IMR-90 (cell line): ENCODE results near the gene LGALSL.

Source experiments
- CTCF ChIP-seq: conservative IDR thresholded peaks from 2 replicates; pipeline ENCODE4 v1.5.1; 2012; ENCODE audit warnings: mild to moderate bottlenecking, low read depth, low read length, improper control_type of control experiment
- MAFK ChIP-seq: IDR thresholded peaks from 2 replicates; pipeline ENCODE4 v1.6.1; 2012; ENCODE audit warnings: low read depth, low read length, improper control_type of control experiment
- MAZ ChIP-seq: IDR thresholded peaks from 2 replicates; pipeline ENCODE4 v1.6.1; 2012; ENCODE audit warnings: low read depth, mild to moderate bottlenecking, low read length, improper control_type of control experiment, moderate library complexity, borderline replicate concordance
- POLR2A ChIP-seq: IDR thresholded peaks from 2 replicates; pipeline ENCODE4 v1.6.1; 2012; ENCODE audit warnings: mild to moderate bottlenecking, low read depth, low read length
- RAD21 ChIP-seq: IDR thresholded peaks from 2 replicates; pipeline ENCODE4 v1.6.1; 2012; ENCODE audit warnings: low read length, improper control_type of control experiment

- no peak for TF ChIP-seq CTCF
- no peak for TF ChIP-seq RAD21
- TF ChIP-seq MAFK: no peak
- TF ChIP-seq POLR2A: no peak
- TF ChIP-seq MAZ: no peak
Observed at GRCh38 chr2:64470766-64471295, 16.9 kb downstream of the LGALSL start.
